ENCODE results near the gene HAUS6. TPM values are rescaled to one million over a fixed set of nuclear protein-coding genes. Genes with fewer than 3 reads are reported as not detected.

Gene HAUS6
- total and polyA plus RNA-seq, 2 of the 8 experiments (the other 6 are each of a cell fraction or from before 2014, with no cell fraction given), result 11.7 to 52.4 TPM

GRCh38 chr9:19102631-19103345 lies at the start of gene HAUS6 (continued):
- TF ChIP-seq, protein P1, sequence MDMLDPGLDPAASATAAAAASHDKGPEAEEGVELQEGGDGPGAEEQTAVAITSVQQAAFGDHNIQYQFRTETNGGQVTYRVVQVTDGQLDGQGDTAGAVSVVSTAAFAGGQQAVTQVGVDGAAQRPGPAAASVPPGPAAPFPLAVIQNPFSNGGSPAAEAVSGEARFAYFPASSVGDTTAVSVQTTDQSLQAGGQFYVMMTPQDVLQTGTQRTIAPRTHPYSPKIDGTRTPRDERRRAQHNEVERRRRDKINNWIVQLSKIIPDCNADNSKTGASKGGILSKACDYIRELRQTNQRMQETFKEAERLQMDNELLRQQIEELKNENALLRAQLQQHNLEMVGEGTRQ (IDR thresholded peaks at IDR 0.05; ENCODE audit: low read length), result no peak
- no peak for TF ChIP-seq HDAC2 (IDR thresholded peaks at IDR 0.05; ENCODE audit: borderline replicate concordance in 1 of 2, low read depth in 2 of 2, low read length in 2 of 2)
- TF ChIP-seq TAF1 (IDR thresholded peaks at IDR 0.05; ENCODE audit: low read depth, low read length), result peak; percentile 89
- no peak for TF ChIP-seq BCL11A (IDR thresholded peaks at IDR 0.05; ENCODE audit: low read depth in 2 of 2, low read length in 2 of 2)
- no peak for TF ChIP-seq ZNF274 (IDR thresholded peaks at IDR 0.05; ENCODE audit: borderline replicate concordance, extremely low read depth, low read length)
- TF ChIP-seq EP300 (IDR thresholded peaks at IDR 0.05; ENCODE audit: borderline replicate concordance in 1 of 2, low read depth in 2 of 2, low read length in 2 of 2), result no peak
- TF ChIP-seq POLR2AphosphoS5 (IDR thresholded peaks at IDR 0.05; ENCODE audit: low read depth, low read length), result peak; percentile 92
- peak; percentile 19 to 61 (median 35) for TF ChIP-seq CTCF (IDR thresholded peaks at IDR 0.05; ENCODE audit: control extremely low read depth in 1 of 3, insufficient read depth in 1 of 3, low read depth in 1 of 3, low read length in 3 of 3)
- TF ChIP-seq POU5F1 (IDR thresholded peaks at IDR 0.05; ENCODE audit: low read depth, low read length), result no peak
- no peak for TF ChIP-seq RNF2 (IDR thresholded peaks at IDR 0.05; ENCODE audit: borderline replicate concordance, low read depth, low read length, missing control alignments, poor library complexity, severe bottlenecking)
- TF ChIP-seq CBX5 (IDR thresholded peaks at IDR 0.05; ENCODE audit: low read depth, low read length), result no peak
- no peak for TF ChIP-seq TCF12 (IDR thresholded peaks at IDR 0.05; ENCODE audit: low read depth, low read length)
- TF ChIP-seq PHF8 (conservative IDR thresholded peaks at IDR 0.05; ENCODE audit: low read depth, low read length), result peak; percentile 82
- no peak for TF ChIP-seq KDM5A (IDR thresholded peaks at IDR 0.05; ENCODE audit: low read length)
- TF ChIP-seq YY1 (IDR thresholded peaks at IDR 0.05; ENCODE audit: low read depth, low read length), result peak; percentile 63; the same call in 1 of the 2 replicates
- TF ChIP-seq SP4 (IDR thresholded peaks at IDR 0.05; ENCODE audit: low read length), result no peak
